OCI-LY1 (cell line): ENCODE data around the gene PLD6.

Experiments
- CTCF ChIP-seq: fragments of 200-600 bp; sonication (generic), shearing (Covaris generic); IDR thresholded peaks from 2 replicates; pipeline ENCODE4 v1.5.1; 2017; ENCODE audit warnings: mild to moderate bottlenecking, antibody characterized with exemption, low read length, moderate library complexity, mixed read lengths
- EZH2 ChIP-seq: fragments of 200-600 bp; sonication (generic), shearing (Covaris generic); IDR thresholded peaks from 2 replicates; pipeline ENCODE4 v1.8.0; 2017; ENCODE audit warnings: borderline replicate concordance, mixed run types, mild to moderate bottlenecking, antibody characterized with exemption, low read length, moderate library complexity, mixed read lengths

- TF ChIP-seq CTCF (no peak), EZH2 (no peak)
Observed at GRCh38 chr17:17186051-17186450, 20.1 kb downstream of the PLD6 start.
